ENCODE measurements around the gene PALD1.

PALD1 gene

DNA sequence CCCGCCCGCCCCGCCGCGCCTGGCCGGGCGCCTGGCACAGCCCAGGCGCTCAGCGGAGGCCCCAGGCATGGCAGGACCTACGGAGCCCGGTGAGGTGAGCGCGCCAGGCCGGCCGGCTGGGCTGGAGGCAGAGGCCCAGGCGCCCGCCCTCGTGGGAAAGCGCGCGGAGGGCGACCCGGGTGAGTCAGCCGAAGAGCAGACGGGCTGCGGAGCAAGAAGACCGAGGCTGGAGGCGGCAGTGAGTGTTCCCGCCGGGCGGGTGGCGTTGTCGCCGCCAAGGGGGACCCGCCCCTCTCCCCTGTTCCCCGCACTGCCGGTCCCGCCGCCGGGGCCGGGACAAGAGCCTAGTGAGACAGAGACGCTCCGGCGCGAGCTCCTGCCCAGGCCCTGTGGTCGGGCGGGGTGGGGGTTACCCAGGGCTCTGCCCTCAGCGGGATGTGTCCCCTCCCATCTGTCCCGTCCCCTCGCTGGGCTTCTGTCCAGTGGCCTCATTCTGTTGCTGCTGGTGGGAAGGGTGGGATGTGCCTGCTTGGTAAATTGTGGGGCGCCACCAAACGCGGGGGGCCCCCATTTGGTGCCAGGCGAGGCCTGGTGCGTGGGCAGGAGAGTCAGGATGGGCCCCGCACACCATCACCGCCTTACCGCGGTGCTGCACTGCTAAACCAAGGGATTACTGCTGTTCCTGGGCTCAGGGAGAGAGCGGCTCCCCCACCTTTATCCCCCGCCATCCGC, 20.1 kb upstream of the PALD1 start:
- peak; percentile 65 for DNase-seq

DNA sequence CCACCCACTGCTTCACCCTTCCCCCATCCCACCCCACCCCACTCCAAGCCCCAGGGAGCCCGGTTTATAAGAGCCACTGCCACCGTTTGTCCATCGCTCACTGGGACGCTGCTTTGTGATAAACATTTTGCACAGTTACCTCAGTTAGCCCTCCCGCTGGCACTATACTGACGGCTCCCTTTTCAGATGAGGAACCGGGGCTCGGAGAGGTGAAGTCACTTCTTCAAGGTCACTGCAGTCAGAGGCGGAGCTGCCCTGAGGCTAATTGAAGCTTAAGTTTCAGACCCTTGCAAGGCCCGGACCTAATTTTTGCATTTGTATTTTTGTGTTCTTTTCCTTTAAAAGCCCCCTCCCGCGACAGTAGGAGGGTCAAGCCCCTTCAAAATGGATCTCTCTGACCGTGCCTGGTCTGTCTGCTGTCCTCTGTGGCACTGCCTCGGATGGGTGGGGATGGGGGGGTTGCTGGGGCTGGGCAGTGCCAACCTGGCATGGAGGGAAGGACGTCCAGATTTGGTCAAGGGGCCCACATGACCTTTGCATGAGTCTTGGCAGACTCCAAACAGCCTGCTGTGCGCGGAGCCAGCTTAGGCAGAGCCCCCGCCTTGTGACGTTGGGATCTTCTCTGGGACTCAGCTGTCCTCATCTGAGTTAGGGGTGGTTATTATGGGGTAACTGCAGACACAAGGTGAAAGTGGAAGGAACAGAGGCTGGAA, 19.4 kb upstream of the PALD1 start:
- no peak for DNase-seq

DNA sequence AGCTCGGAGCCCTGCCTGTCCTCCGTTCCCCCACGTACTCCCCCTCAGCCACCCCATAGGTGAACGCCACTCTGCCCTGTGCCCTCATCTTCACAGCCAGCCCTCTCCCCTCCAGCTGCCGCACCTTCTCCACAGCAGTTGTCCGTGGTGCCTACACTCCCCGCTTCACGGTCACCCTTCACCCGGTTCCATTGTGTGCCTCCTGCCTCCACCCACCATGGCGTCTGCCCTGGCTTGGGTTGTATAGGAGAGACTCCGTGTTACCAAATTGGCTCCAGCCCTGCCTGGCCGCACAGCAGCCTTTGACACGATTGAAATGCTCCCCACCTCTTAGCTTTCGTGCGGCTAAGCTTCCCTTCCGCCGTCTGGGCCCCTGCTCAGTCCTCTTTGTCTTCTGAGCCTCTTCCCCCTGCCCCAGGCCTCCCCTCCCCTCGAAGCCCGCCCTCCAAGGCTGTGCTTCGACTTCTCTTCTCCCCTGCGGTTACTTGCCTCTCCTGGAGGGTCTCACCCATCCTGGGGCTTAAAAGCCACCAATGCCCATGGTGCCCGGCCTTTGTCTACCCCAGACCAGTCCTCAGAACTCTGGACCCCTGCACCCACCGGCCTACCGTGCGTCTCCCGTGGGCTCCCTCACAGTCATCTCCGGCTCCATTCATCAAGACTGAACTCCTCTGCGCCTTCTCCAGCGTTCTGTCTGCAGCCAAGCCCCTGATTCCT, 18.6 kb upstream of the PALD1 start:
- DNase-seq: no peak

DNA sequence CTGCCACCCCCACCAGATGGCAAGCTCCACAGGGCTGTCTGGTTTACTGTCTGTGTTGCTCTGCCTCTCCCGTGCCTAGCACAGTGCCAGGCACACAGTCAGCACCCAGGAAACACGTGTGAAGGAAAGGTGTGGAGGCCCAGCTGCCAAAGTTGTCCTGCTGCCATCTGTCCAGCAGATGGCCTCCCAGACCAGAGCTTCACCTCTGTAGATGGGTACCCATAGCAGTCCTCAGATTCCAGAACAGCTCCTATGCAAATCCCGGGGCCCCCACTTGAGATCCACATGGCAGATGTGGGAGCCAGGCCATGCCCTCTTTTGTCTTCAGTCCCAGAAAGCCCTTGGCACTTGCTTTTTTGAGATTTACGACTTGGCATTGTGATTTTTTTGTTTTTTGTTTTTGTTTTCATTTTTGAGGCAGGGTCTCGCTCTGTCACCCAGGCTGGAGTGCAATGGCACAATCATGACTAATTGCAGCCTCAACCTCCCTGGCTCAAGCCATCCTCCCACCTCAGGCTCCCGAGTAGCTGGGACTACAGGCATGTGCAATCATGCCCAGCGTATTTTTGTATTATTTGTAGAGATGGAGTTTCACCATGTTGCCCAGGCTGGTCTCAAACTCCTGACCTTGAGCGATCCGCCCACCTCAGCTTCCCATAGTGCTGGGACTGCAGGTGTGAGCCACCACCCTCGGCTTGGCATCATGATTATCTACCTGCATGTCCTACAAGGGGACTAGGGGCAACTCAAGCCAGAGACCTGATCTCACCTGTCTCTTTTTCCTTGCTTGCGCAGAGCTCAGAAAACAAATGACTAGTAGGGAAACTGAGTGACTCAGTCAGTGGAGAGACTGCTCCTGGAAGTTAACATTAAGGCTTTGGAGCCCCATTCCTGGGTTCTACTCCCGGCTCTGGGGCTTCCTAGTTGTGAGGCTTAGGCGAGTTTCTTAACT, 16.9 kb upstream of the PALD1 start:
- DNase-seq: peak; percentile 70

DNA sequence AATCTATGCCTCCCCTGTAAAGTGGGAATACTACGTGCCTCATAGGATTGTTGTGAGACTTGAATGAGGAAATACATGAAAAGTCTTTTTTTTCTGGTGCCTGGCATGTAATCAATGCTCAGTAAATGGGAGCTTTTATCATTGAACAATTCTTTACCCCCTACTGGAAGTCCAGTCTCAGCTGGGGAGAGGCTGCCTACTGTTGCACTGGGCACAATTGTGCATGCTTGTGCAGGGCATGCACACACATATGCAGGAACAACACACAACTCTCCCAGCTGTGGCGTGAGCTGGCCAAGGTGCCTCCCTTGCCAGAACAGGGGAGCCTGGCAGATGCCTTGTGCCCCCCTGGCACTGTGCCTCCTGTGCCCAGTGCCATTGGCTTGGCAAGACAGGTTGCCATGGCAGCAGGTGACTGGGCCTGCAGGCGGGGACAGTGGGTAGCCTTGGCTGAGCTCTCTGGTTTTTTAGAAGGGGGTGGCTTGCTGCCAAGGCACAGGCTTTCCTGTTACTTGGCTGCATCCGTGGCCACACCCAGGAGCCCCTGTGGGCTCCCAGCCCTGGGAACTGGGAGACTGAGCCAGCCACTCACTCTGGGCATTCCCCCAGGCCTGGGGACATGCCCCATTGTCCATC, 16.1 kb upstream of the PALD1 start:
- DNase-seq: no peak

DNA sequence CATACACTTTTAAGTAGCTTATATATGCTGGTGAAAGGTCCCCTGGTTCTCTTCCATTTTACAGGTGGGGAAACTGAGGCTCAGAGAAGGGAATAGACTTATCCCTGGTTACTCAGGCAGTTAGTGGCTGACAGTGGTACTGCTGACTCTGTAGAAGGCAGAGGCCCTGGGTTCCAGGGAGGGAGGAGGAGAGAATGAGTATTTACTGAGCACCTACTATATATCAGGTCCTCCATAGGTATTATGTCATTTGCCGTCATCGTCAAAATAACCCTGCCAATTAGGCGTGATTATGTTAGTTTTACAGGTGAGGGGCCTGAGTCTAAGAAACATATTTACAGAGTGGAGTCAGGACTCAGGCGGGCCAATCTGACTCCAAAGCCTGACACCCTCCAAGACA, 13.3 kb upstream of the PALD1 start:
- no peak for DNase-seq

DNA sequence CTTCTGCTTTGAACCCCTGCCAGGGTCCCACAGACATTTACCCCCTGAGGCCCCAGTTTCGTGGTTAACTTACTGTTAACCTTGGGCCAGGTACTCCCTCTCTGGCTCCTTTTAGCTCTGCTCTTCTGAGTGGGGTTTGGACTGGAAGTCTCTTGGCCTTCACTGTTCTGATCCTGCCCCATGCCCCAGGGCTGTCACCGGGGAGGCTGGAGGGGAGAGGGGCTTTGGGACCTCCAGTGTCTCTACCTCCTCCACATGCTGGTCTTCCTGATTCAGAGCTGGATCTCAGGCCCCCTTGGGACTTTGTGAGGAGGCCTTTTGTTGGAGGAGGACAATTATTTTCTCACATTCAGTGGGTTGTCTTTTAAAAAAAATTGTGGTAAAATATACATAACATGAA, 12.7 kb upstream of the PALD1 start:
- DNase-seq: no peak

DNA sequence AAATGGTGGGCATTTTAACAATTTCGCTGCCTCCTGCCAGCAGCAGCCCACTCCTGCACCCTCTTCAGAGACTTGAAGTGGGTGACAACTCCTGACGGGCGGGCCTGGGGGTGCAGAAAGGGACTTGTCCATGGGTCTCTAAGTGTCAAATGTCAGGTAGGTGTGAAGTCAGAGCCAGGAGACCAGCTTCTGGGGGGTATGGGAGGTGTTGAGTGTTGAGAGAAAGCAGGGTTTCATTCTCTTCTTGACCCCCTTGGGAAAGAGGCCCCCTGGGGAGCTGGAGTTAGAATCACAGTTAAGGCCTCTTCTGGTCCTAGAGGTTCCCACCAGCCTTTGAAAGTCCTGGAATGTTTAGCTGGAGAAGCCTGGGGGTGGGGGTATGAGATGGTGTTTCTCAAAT, 11.6 kb upstream of the PALD1 start:
- DNase-seq: no peak

DNA sequence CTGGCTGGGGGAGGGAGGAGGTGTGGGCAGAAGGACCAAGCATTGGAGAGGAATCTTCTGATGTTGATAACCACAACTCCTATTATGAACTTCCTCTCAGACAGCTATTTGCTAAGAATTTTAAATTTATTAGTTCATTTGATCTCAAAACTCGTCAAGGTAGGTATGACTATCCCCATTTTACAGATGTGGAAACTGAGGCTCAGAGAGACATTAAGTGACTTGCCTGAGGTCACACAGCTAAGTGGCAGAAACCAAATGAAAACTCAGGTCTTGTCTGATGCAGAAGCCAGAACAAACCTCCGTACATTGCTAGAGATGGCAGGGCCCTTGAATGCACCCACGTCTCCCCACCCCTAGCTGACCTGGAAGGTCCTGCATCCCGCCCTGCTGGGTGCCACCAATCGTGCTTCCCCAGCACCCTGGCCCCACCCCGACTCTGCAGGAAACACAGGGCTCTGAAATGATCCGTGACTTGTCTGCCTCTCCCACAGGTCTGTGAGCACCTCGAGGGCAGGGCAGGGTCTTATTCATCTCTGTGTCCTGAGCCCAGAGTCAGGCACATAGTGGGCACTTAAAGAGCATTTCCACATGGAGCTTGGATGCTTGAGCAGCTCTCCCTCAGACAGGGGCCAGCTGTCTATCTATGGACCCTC, 5.6 kb upstream of the PALD1 start:
- no peak for DNase-seq

DNA sequence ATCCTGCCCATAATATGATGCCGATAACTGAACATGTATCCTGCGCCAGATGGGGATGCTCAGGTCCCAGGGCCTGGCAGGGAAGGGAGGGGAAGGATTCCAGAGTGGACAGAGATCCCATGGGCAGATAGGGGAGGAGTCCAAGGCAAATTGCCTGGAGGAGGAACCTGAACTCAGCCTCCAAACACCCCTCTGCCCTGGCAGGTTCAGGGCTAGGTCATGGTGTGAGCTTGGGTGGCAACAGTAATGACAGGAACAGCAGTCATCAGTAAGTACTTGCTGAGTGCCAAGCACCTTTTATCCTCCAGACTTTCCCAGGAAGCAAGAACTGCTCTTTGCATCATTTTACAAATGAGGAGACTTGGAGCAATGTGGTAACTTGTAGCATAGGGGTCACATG, 3.8 kb upstream of the PALD1 start:
- no peak for DNase-seq

DNA sequence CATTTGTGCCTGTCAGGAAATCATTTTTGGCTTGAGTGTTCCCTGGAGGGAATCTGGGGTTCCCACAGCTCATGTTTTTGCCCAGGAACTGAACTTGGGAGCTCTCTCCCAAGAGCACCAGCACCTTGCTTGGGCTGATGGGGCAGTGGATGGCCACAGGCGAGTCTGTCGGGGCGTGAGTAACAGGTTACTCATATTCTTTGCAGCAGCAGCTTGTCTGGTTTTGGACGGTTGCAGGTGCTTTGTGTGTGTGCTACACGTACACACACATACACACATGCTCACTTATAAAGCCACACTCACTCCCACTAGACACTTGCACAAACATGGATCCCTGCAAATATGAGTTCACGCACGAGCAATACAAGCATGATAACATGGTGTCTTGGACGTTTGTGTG, 2.9 kb upstream of the PALD1 start:
- no peak for DNase-seq

DNA sequence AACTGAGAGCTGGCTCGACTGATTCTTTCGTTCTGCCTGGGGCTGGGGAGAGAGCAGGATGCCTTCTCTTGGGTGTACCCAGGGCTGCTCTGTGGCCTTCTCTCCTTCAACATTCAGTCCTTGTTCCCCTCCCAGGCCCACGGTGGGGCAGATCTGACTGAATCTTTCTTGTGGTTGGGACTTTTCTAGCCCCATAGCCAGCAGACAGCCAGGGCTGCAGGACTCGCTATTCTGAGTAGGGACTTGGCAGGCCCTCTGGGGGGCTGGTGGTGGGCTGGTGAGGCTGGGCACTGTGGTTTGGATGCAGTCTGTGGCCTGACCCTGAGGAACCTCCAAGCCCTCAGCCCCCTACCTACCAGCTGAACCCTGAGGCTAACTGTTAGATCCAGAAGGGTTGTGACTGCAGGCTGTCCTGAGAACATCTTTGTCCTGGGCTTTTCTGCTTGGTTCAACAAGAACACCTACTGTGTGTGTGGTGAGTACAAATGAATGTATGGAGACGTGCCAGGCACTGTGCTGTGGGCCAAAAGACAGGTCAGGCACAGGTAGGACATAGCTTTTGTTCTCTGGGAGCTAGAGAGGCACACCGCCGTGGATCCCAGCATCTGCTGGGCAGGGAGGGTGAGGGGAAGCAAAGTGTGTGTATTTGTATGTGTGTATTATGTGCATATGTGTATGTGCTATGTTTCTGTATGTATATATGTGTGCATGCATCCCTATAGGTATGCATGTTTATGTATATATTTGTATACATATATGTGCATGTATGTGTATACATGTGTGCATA, 2.1 kb upstream of the PALD1 start:
- no peak for DNase-seq

DNA sequence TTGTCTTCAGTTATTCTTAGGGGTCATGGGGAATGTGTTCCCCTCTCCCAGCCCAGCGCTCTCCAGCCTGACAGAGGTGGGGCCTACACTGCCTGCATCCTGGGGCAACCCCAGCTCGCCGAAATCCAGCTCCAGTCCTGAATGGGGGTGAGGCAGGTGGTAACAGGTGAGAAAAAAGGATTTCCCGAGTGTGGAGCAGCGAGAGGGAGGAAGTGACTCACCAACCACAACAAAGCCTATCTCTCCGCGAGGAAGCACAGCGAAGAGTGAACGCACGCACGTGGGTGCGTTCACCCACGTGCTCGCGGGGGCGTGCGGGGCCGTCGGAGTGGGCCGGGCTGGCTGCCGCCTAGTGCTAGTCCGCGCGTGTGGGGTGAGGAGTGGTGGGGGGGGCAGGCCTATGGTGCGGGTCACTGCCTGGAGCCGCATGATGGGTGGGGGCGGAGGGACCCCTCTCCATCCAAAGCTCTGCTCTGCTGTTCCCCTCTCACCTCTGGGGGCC, 855 bp upstream of the PALD1 start:
- no peak for DNase-seq

DNA sequence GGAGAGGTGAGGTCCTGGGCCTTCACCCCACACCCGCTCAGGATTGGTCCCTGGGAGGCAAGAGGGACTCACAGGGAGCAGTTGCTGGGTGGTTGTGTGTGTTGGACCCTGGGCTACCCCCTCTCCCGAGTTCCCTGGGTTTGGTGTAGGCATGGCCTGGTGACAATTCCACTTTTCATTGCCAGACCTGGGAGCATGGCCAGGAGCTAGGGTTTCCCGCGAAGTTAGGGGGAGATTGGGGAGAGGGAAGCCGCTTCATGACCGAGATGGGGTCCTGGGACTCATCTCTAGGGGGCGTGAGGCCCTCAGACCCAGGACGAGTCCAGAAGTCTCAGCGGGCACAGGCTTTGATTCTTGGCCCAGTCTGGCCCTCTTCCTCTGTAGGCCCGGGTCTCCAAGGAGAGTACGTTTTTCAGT, 606 bp downstream of the PALD1 start:
- no peak for DNase-seq

DNA sequence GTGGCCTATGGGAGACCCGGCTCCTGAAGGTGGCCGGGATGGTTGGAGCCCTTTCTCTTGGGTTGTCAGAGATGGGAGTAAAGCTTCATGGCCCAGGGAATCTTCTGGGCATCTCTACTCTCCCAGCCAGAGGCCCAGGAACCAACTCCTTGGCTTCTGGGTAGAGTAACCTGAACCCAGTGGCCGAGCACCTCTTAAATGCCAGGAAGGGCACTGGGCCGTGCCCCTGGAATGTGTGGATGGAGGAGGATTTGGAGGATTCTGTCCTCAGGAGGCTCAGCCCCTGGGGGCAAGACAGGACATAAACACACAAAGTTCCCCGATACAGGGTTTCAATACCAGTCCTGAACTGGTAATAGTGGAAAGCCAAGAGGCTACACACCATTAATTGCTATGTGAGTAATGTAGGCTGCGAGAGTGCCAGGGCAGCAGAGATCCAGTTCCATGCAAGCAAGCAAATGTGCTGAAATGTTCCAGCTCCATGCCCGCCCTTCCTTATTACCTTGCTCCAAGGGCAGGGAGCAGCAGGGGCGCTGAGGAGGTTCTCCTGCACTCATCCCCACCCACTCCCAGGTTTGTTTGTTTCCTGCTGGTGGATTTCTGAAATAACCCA, 1.2 kb downstream of the PALD1 start:
- no peak for DNase-seq

DNA sequence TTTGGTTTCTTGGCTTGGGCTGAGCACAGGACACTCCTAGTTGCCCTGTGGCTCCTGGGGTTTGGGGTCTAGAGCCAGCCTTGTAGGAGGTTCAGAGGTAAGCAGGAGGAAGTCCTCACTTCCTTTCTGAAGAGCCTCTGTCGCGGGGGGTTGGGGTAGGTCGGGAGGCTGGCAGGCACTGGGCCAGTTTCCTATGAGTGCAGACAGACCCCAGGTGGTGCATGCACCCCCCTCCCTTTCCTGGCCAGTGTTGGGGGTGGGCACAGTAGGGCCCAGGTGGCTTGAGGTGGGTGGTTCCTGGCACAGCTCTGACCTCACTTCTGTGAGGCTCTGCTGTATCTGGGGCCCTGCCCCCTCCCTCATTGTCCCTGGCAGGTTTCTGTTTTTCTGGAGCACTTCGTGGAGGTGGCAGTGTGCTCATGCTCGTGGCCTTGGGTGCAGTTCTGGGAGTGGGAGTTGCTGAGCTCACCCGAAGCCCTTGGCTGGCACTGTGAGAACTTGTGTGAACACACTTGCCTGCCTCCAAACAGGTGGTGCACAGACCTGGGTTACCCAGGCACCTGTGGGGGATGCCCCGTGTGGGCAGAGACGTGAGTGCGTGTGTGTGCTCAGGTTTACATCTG, 1.8 kb downstream of the PALD1 start:
- DNase-seq: no peak

DNA sequence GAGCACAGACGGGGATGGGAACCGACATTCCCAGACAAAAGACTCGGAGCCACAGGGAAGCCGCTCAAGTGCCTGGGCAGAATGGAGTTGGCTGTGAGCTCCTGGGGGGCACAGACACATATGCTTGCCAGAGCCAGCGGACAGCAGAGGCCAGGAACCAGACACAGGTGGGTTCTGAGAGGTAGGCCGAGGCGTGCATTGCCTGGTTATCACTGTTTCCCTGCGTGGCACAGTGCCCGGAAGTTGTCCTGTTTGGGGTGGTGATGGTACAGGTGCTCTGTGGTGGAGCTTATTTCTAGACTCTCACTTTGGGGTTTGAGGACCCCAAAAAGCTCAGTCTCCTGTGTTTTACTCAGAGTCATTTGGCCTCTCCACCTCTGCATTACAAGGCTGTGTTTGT, 2.5 kb downstream of the PALD1 start:
- DNase-seq: no peak

DNA sequence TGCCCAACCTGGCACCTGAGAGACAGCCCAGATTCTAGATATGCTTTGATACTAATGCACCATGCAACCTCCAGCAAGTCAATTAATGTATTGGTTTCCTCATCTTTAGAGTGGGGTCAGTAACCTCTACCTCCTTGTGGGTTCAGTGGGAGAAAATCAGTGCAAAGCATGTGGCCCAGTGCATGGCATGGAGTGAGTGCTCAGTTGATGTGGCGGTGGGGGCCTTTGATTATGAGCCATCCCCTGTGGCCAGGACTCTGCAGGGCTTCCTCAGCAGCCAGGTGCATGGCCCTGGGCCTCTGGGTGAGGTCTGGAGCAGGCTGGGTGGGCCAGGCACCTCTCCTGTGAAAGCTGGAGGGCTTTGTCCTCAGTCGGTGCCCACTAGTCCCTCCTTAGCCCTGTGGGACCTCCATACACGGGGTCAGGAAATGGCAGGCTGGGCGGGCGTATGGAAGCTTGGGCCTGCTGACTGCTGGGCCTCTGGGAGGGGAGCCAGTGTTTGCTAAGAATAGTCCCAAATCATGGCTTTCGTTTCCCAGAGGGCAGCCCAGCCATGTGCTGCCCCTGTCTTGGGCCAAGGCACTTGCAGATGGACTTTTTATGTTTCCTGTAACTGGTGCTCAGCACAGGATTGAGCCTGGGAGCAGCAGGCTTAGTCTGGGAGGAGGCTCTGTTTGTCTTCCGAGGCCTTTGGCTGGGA, 3.4 kb downstream of the PALD1 start:
- DNase-seq: no peak
